ENCODE measurements around the gene MYCBP. TPM values are rescaled to one million over a fixed set of nuclear protein-coding genes. Genes with fewer than 3 reads are reported as not detected.

The MYCBP gene
- total RNA-seq, 1 experiment from 2014 or later: 31.6 TPM

DNA sequence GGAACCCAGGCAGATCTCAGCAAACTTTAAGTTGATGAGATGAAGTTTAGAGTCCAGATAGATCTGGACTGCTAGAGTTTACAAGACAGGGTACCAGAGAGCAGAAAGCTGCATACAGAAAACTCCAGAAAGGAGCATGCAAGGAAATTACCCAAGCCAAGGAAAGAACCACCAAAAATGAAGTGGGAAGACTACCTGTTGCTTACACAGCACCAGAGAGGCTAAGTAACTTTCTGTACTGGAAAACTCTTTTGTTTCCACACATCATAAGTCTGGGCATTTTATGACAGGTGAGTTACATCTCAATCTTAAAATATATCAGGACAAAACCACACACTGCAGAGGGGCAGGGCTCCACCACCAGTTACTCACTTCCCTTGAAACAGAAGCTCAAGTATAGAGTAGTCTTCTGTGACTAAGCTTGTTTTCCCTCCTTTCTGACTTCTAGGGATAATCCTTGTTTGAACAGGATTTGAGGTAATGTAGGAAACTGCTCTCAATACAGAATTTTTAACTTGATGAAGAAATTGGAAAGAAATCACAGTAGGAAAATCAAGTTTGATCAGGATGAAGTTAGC is 25.6 kb upstream of the MYCBP start:
- no TSS peak for BruUV-seq (replicated peaks)
- TF ChIP-seq EZH2 (IDR thresholded peaks at IDR 0.05; ENCODE audit: borderline replicate concordance, low read depth, low read length, poor library complexity, severe bottlenecking): no peak
- TF ChIP-seq, protein P1, sequence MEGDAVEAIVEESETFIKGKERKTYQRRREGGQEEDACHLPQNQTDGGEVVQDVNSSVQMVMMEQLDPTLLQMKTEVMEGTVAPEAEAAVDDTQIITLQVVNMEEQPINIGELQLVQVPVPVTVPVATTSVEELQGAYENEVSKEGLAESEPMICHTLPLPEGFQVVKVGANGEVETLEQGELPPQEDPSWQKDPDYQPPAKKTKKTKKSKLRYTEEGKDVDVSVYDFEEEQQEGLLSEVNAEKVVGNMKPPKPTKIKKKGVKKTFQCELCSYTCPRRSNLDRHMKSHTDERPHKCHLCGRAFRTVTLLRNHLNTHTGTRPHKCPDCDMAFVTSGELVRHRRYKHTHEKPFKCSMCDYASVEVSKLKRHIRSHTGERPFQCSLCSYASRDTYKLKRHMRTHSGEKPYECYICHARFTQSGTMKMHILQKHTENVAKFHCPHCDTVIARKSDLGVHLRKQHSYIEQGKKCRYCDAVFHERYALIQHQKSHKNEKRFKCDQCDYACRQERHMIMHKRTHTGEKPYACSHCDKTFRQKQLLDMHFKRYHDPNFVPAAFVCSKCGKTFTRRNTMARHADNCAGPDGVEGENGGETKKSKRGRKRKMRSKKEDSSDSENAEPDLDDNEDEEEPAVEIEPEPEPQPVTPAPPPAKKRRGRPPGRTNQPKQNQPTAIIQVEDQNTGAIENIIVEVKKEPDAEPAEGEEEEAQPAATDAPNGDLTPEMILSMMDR (conservative IDR thresholded peaks at IDR 0.05; ENCODE audit: low read depth, low read length): no peak
- no peak for DNase-seq (ENCODE audit: low spot score)
- ChIA-PET POLR2A (ENCODE audit: low non-redundant PET) (no interaction called here), CTCF (no interaction called here)
- H3K36me3 ChIP-seq (ENCODE audit: insufficient read depth, low read length, poor library complexity, severe bottlenecking): no peaks in the 10 kb centered on the region
- no peak overlapping the region for H3K27ac ChIP-seq (ENCODE audit: low read depth, low read length, poor library complexity, severe bottlenecking)
- no peaks in the 10 kb centered on the region for H3K4me1 ChIP-seq (ENCODE audit: insufficient read depth, low read length, poor library complexity, severe bottlenecking)
- H3K9me3 ChIP-seq (ENCODE audit: low read depth, low read length, poor library complexity, severe bottlenecking): no peaks in the 10 kb centered on the region
- no peak overlapping the region for H3K4me3 ChIP-seq (ENCODE audit: low read depth, low read length, poor library complexity, severe bottlenecking)
- intact Hi-C loops (cut with micrococcal nuclease; ENCODE audit: unreplicated experiment): no loop called here
- no peaks in the 10 kb centered on the region for H3K27me3 ChIP-seq (replicated peaks; ENCODE audit: insufficient read depth, low read depth, low read length, poor library complexity)

DNA sequence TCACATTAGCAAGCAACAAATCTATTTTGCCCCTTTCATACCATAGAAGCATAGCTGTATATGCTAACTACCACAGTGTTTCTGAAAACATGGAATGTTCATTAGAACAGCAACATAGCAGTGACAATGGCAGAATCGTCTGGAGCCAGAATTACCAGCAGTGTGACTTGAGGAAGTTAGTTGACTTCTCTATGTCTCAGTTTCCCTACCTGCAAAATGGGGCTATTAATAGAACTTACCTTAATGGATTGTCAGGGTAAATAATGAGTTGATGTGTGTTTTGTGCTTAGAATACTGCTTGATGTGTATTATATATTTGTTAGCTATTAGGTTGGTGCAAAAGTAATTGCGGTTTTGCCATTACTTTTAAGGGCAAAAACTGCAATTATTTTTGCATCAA is 23.0 kb upstream of the MYCBP start:
- CTCF ChIA-PET: no interaction called here
- no peaks in the 10 kb centered on the region for H3K9me3 ChIP-seq (ENCODE audit: low read depth, low read length, poor library complexity, severe bottlenecking)
- no peak overlapping the region for H3K4me3 ChIP-seq (ENCODE audit: low read depth, low read length, poor library complexity, severe bottlenecking)
- no peaks in the 10 kb centered on the region for H3K36me3 ChIP-seq (ENCODE audit: insufficient read depth, low read length, poor library complexity, severe bottlenecking)
- intact Hi-C loops (cut with micrococcal nuclease; ENCODE audit: unreplicated experiment): no loop called here
- TF ChIP-seq, protein P1 (conservative IDR thresholded peaks at IDR 0.05; ENCODE audit: low read depth, low read length): no peak
- TF ChIP-seq EZH2 (IDR thresholded peaks at IDR 0.05; ENCODE audit: borderline replicate concordance, low read depth, low read length, poor library complexity, severe bottlenecking): no peak
- BruUV-seq (replicated peaks): no TSS peak
- no peaks in the 10 kb centered on the region for H3K27me3 ChIP-seq (replicated peaks; ENCODE audit: insufficient read depth, low read depth, low read length, poor library complexity)
- no peaks in the 10 kb centered on the region for H3K4me1 ChIP-seq (ENCODE audit: insufficient read depth, low read length, poor library complexity, severe bottlenecking)
- POLR2A ChIA-PET (ENCODE audit: low non-redundant PET): no interaction called here
- DNase-seq (ENCODE audit: low spot score): no peak
- H3K27ac ChIP-seq (ENCODE audit: low read depth, low read length, poor library complexity, severe bottlenecking): no peak overlapping the region

DNA sequence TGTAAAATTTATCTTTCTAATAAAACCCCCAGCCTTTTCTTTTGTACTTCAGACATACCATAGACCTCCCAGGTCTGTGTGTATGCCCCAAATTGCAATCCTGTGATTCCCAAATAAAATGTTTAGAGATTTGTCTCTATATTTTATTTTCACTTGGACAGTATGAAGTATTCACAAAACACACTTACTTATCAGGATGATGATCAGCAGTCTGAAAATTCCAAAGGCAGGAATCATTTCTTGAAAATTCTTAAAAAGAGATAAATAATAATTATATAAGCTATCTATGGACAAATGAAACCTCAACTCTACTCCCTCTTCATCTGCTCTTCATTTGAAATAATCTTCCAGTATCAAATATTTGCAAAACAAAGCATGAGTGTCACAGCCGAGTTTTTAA is 19.8 kb upstream of the MYCBP start:
- BruUV-seq (replicated peaks): no TSS peak
- Histone ChIP-seq H3K36me3 (ENCODE audit: insufficient read depth, low read length, poor library complexity, severe bottlenecking) (no peaks in the 10 kb centered on the region), H3K4me1 (ENCODE audit: insufficient read depth, low read length, poor library complexity, severe bottlenecking) (no peaks in the 10 kb centered on the region), H3K4me3 (ENCODE audit: low read depth, low read length, poor library complexity, severe bottlenecking) (no peak overlapping the region), H3K9me3 (ENCODE audit: low read depth, low read length, poor library complexity, severe bottlenecking) (no peaks in the 10 kb centered on the region), H3K27ac (ENCODE audit: low read depth, low read length, poor library complexity, severe bottlenecking) (no peak overlapping the region), H3K27me3 (replicated peaks; ENCODE audit: insufficient read depth, low read depth, low read length, poor library complexity) (no peaks in the 10 kb centered on the region)
- CTCF ChIA-PET: no interaction called here
- DNase-seq (ENCODE audit: low spot score): no peak
- TF ChIP-seq, protein P1 (conservative IDR thresholded peaks at IDR 0.05; ENCODE audit: low read depth, low read length): no peak
- no peak for TF ChIP-seq EZH2 (IDR thresholded peaks at IDR 0.05; ENCODE audit: borderline replicate concordance, low read depth, low read length, poor library complexity, severe bottlenecking)
- intact Hi-C loops (cut with micrococcal nuclease; ENCODE audit: unreplicated experiment): no loop called here
- POLR2A ChIA-PET (ENCODE audit: low non-redundant PET): no interaction called here
